Mucosa of stomach (tissue), 1 donor: ENCODE measurements around the gene TANK.
"Not testable (repeated sequence)": the region's sequence is repeated elsewhere in the genome, so short reads cannot be mapped to it uniquely, and the experiment has no call there.

Source experiments
- H3K27me3 ChIP-seq: one replicate; pipeline ENCODE4 v1.7.0; 2013; ENCODE audit warnings: mild to moderate bottlenecking, low read length; ENCODE audit not compliant: control insufficient read depth, insufficient read depth
- H3K36me3 ChIP-seq: one replicate; pipeline ENCODE4 v1.7.0; 2013; ENCODE audit warnings: low read length; ENCODE audit not compliant: control insufficient read depth, insufficient read depth
- H3K4me1 ChIP-seq: one replicate; pipeline ENCODE4 v1.7.0; 2013; ENCODE audit warnings: mild to moderate bottlenecking, low read length; ENCODE audit not compliant: control insufficient read depth, insufficient read depth
- H3K4me3 ChIP-seq: one replicate; pipeline ENCODE4 v1.7.0; 2013; ENCODE audit warnings: low read length
- H3K9ac ChIP-seq: one replicate; pipeline ENCODE4 v1.7.0; 2013; ENCODE audit warnings: mild to moderate bottlenecking, low read length, moderate library complexity
- H3K9me3 ChIP-seq: one replicate; pipeline ENCODE4 v1.7.0; 2013; ENCODE audit warnings: mild to moderate bottlenecking, low read length, moderate library complexity; ENCODE audit not compliant: control insufficient read depth
- donor health status: Pancreatic carcinoma.

The TANK gene

DNA sequence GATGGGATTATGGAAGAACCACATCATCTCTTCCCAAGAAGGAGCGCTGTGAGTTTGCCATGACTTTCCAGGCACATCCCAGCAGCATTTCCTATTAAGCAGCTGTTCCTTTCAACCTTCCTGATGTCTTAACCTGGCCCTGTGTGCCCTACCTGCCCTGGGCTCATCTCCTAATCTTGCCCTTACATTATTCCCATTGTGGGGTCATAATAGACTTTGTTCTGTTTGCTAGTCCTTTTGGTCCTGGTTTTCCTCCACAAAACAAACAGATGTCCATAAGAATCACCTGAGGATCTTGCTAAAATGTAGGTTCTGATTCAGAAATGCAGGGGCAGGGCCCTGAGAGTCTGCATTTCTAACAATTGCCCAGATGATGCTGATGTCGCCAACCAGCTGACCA lies 38.6 kb upstream of the TANK start:
- no peaks in the 10 kb centered on the region for H3K36me3 ChIP-seq
- H3K9me3 ChIP-seq = no peaks in the 10 kb centered on the region
- no peak overlapping the region for H3K4me3 ChIP-seq
- no peak overlapping the region for H3K9ac ChIP-seq
- peaks cover 28% of the 10 kb centered on the region for H3K4me1 ChIP-seq
- H3K27me3 ChIP-seq = no peaks in the 10 kb centered on the region

DNA sequence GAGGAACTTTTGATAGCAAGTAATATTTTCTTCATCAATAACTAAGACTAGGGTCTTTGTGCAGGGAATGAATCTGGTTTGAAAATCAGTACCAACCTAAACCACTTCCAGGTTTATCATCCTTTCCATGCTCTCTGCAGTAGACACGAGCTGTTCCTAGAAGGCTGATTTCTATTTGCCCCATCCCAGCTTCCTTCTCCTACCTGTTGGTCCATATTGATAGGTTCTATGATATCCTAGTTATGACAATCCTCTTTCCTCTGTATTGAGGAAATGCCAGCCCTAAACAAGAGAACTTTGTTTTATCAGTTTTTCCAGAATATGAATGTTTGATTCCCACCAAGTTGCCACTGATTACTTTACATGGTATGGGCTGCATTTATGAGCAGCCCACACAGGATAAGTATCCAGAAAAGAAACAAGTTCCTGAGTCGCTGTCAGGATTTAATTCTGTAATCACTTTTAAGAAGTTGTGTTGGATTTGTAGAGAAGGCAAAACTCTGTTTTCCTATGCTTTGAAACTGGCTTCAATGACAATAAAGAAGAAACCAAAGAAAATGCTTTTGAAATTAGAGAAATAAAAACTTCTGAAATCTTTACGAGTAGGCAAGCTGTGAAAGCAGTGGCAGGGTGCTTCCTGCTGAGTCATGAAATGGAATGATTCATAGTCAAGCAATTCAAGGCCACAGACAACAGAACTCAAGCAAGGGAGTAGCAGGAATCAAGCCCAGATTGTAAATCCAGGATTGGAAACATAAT lies 37.3 kb upstream of the TANK start:
- no peaks in the 10 kb centered on the region for H3K36me3 ChIP-seq
- H3K4me3 ChIP-seq = no peak overlapping the region
- H3K27me3 ChIP-seq = no peaks in the 10 kb centered on the region
- H3K4me1 ChIP-seq = peaks cover 32% of the 10 kb centered on the region
- no peak overlapping the region for H3K9ac ChIP-seq
- H3K9me3 ChIP-seq = no peaks in the 10 kb centered on the region

DNA sequence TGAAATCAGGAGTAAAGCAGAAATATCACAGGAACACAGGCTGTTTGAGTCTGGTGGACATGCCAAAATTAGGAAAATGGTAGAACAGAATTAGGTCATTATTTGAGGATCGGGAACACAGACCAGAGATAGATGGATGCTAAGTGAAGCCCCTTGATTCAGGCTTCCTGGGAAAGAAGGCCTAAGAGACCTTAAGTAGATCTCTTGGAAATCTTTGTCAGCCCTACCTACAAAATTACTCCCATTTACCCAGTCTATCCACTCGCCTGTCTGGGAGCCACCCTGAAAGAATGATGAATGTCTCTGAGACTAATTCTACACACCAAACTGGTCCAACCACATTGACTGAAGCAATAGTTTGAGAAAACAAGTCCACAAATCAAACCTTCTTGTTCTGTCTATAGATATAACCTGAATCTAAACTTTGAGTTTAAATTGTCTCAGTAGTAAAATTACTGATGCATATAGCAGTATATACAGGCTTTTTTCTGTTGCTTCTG lies 36.6 kb upstream of the TANK start:
- Histone ChIP-seq H3K36me3 (no peaks in the 10 kb centered on the region), H3K9me3 (no peaks in the 10 kb centered on the region), H3K4me1 (peaks cover 32% of the 10 kb centered on the region), H3K9ac (peak overlapping the region; percentile 14), H3K27me3 (no peaks in the 10 kb centered on the region), H3K4me3 (no peak overlapping the region)

DNA sequence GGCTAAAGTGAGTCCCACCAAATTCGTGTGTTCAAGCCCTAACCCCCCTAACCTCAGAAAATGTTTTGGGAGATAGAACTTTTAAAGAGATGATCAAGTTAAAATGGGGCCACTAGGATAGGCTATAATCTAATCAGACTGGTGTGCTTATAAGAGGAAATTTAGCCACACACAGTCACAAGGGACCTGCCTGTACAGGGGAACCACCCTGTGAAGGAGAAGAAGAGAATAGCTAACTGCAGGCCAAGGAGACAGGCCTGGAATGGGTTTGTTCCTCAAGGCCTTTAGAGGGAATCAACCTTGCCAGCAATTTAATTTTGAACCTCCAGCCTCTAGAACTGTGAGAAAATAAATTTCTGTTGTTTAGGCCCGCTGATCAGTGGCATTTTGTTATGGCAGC lies 36.0 kb upstream of the TANK start:
- peaks cover 32% of the 10 kb centered on the region for H3K4me1 ChIP-seq
- H3K9ac ChIP-seq = no peak overlapping the region
- no peaks in the 10 kb centered on the region for H3K36me3 ChIP-seq
- H3K9me3 ChIP-seq = no peaks in the 10 kb centered on the region
- no peak overlapping the region for H3K4me3 ChIP-seq
- H3K27me3 ChIP-seq = no peaks in the 10 kb centered on the region

DNA sequence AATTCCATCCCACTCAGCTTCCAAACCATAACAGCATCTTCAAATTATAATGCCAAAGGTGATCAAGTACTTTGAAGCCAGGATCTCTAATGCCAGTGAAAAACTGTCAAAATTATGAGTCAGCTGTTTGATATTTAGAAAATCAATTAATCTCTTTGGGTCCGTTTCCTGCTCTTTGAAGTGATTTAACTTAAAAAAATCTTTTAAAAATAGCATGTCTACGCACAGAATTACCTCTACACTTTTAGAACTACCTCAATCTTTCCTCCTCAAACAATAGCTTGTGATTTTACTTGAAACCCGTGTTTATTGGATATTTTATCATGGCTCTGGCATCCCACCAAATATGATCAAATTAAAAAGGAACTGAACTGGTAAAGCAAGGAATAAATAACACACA lies 31.3 kb upstream of the TANK start:
- Histone ChIP-seq H3K9me3 (no peaks in the 10 kb centered on the region), H3K36me3 (no peaks in the 10 kb centered on the region), H3K27me3 (no peaks in the 10 kb centered on the region), H3K9ac (no peak overlapping the region), H3K4me3 (no peak overlapping the region), H3K4me1 (peaks cover 19% of the 10 kb centered on the region)

DNA sequence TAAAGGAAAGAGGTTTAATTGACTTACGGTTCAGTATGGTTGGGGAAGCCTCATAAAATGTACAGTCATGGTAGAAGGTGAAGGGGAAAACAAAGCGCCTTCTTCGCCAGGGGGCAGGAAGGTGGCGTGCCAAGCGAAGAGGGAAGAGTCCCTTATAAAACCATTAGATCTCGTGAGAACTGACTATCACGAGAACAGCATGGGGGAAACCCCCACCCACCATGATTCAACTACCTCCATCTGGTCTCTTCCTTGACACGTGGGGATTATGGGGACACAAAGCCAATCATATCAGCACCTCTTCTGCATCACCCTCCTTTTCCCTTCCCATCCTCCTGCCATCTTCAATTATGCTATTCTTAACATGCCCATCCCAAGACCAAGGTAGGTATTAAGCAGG lies 29.9 kb upstream of the TANK start:
- Histone ChIP-seq H3K4me1 (peaks cover 12% of the 10 kb centered on the region), H3K27me3 (no peaks in the 10 kb centered on the region), H3K4me3 (no peak overlapping the region), H3K9me3 (no peaks in the 10 kb centered on the region), H3K9ac (no peak overlapping the region), H3K36me3 (no peaks in the 10 kb centered on the region)

DNA sequence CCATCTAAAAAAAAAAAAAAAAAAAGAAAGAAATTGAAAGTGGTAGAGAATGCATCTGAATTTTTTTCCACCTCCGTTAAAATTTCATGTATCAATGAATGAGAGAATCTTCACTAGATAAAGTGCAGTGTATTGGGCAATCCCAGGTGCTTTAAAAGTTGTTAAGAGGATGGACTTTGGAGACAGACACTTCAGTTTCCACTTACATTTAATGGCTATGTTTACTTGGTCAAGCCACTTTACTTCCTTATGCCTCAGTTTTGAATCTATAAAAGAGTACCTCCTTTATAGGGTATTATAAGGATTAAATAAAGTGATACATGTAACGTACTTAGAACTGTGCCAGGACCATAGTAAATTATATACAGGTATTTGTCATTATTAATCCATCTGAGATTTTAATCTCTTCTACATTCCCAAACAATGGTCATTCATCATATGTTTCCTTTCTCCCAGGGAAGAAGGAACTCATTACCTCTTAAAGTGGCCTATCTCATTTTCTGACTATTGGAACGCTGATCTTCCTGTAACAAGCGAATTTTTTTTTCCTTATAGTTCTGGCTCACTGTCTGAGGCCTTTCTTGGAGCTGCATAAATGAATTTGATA lies 29.1 kb upstream of the TANK start:
- no peaks in the 10 kb centered on the region for H3K27me3 ChIP-seq
- H3K4me1 ChIP-seq = peaks cover 13% of the 10 kb centered on the region
- no peak overlapping the region for H3K4me3 ChIP-seq
- H3K9ac ChIP-seq = no peak overlapping the region
- no peaks in the 10 kb centered on the region for H3K36me3 ChIP-seq
- H3K9me3 ChIP-seq = no peaks in the 10 kb centered on the region

DNA sequence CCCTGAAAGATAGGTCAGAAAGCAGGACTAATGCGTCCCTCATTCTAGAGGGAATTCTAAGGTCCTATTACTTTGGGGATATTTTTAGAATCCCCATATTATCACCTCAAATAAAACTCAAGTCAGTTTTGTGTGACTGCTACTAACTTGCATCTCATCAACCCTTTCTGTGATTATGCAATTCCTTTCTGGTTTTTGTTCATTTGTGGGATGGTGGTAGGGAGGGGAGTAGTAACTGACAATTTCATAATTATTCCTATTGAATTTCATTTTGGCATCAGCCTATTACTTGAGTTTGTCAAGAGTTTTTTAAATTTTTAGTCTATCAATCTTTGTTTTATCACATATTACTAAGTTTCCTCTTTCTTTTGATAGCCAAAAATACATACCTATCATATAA lies 28.4 kb upstream of the TANK start:
- no peaks in the 10 kb centered on the region for H3K9me3 ChIP-seq
- peaks cover 16% of the 10 kb centered on the region for H3K4me1 ChIP-seq
- no peaks in the 10 kb centered on the region for H3K36me3 ChIP-seq
- no peak overlapping the region for H3K9ac ChIP-seq
- no peak overlapping the region for H3K4me3 ChIP-seq
- H3K27me3 ChIP-seq = no peaks in the 10 kb centered on the region

DNA sequence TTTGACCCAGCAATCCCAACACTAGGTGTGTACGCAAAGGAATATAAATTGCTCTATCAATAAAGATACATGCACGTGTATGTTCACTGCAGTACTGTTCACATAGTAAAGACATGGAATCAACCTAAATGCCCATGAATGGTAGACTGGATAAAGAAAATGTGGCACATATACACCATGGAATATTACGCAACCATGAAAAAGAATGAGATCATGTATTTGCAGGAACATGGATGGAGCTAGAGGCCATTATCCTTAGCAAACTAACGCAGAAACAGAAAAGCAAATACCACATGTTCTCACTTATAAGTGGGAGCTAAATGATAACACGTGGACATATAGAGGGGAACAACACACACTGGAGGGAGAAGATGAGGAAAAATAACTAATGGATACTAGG lies 27.8 kb upstream of the TANK start:
- H3K27me3 ChIP-seq, H3K9ac ChIP-seq, H3K9me3 ChIP-seq, H3K36me3 ChIP-seq, H3K4me3 ChIP-seq: not testable (repeated sequence)
- H3K4me1 ChIP-seq = peaks cover 16% of the 10 kb centered on the region

DNA sequence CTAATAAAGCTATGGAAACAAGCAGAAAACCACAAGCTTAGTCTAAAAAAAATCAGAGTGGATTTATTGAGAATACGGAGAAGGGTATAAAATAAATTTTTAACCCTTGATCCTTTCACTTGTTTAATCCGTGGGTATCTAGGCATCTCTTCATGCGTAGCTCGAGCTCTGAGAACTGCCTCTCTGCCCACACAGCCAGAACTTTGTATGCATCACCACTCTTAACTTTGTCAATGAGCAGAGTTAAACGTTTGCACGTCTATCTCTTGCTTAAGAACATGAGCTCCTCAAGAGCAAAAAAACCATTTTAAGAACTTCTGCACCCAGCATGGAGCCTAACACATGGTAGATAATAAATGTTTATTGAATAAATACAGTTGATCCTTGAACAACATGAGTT lies 26.9 kb upstream of the TANK start:
- H3K4me3 ChIP-seq = no peak overlapping the region
- H3K27me3 ChIP-seq = no peaks in the 10 kb centered on the region
- H3K9ac ChIP-seq = no peak overlapping the region
- H3K4me1 ChIP-seq = peaks cover 14% of the 10 kb centered on the region
- no peaks in the 10 kb centered on the region for H3K9me3 ChIP-seq
- H3K36me3 ChIP-seq = no peaks in the 10 kb centered on the region

DNA sequence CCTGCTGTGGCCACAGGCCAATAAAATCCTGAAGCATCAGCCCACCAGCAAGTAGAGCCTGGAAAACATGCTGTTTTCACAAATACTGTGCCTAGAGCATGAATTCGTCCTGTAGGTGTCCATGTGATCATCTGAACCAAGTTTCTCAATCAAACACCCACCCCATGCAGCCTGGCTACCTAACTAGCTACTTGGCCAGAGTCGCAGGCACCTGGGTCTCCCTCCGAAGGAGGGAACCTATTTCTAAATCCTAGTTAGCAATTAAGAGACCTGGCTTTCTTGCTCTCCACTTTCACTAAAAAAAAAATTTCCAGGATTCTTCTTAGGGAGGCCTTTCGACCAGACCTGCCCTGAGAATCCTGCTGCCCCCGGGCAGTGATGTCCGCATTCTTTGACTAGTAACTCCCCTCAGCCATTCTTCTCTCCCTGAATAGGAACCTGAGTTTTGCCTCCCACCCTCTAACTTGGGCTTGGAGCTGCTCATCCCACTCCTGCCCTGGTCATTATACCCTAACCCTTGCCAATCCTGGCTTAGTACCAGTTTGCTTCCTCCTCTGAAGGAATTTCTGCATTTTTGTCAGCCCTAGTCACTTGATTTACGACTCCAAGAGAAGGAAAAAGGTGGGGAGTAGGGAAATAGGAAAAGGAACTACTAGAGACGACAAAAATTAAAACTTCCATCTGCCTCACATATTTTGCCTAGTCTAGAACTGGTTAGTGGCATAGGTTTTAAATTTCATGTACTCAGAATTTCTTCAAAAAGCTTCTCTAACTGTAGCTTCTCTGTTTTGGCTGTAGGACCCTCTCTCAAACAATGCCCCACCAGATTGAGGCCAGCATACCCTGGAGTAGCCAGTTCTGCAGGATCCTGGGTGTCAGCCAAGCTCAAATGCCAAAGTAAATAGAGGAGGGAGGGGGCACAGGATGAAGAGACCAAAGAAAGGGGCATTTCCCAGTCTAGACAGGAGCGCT lies 25.4 kb upstream of the TANK start:
- Histone ChIP-seq H3K4me3 (no peak overlapping the region), H3K36me3 (no peaks in the 10 kb centered on the region), H3K9ac (no peak overlapping the region), H3K9me3 (no peaks in the 10 kb centered on the region), H3K27me3 (no peaks in the 10 kb centered on the region), H3K4me1 (peaks cover 16% of the 10 kb centered on the region)
